ENCODE data around the gene ZNFX1. TPM values are rescaled to one million over a fixed set of nuclear protein-coding genes. Genes with fewer than 3 reads are reported as not detected.

Gene ZNFX1
- polyA plus RNA-seq, 1 experiment = 11.2 TPM

DNA sequence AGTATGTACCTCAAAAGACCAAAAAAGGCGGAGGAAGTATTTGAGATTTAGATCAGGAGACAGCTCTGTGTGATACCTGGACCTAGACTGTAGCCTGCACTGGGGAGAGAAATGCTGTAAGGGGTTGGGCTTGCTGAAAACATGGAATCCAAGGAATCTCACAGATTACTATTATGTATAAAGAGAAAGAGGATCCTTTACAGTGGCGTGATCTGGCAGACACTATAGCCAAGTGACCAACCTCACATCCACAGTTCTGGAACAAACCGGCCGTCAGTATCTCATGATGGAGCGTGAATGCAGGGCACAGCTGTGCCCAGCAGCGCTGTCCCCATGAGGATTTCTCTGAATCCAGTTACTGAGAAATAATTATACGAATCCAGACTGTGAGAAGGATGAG, 46.4 kb downstream of the ZNFX1 start:
- Histone ChIP-seq H3K27me3 (ENCODE audit: control insufficient read depth, insufficient read depth, low read length) (no peaks in the 10 kb centered on the region), H3K36me3 (ENCODE audit: control insufficient read depth, insufficient read depth, low read length) (peaks cover 20% of the 10 kb centered on the region), H3K4me3 (ENCODE audit: low read depth, low read length) (no peak overlapping the region)
- CTCF ChIA-PET = interaction anchor here (2.2 kb wide), 1 partner anchor 14 kb away, joined by 8 read pairs; no protein-coding TSS in a partner anchor
- DNase-seq (ENCODE audit: low read depth) = no peak
- TF ChIP-seq, protein P1, sequence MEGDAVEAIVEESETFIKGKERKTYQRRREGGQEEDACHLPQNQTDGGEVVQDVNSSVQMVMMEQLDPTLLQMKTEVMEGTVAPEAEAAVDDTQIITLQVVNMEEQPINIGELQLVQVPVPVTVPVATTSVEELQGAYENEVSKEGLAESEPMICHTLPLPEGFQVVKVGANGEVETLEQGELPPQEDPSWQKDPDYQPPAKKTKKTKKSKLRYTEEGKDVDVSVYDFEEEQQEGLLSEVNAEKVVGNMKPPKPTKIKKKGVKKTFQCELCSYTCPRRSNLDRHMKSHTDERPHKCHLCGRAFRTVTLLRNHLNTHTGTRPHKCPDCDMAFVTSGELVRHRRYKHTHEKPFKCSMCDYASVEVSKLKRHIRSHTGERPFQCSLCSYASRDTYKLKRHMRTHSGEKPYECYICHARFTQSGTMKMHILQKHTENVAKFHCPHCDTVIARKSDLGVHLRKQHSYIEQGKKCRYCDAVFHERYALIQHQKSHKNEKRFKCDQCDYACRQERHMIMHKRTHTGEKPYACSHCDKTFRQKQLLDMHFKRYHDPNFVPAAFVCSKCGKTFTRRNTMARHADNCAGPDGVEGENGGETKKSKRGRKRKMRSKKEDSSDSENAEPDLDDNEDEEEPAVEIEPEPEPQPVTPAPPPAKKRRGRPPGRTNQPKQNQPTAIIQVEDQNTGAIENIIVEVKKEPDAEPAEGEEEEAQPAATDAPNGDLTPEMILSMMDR (IDR thresholded peaks at IDR 0.05; ENCODE audit: insufficient read depth, low read depth, low read length) = no peak
- POLR2A ChIA-PET = no interaction called here

DNA sequence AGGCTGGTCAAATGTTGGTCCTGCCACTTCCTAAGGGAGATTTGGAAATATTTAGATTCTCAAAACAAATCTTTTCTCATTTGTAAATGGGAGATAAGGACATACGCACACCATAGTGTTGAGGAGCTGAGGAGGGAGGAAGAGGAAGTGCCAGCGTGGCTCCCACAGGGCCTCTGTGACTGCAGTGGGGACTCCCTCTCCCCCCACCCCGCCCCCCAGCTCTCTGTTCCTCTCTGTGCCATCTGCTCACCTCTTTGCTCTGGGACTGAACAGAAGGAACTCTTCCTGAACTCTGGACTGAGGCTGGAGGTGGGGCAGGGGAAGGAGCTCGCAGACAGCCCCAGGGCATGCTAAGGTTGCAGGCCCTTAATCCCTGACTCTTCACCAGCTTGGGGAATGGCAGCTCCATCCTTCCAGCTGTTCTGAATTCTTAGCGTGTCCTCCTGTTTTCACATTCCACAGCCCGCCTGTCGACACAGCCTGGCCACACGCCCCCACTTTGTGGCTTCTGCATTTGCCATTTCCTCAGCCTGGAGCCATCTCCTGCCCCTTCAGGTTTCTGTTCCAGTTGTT, 47.2 kb downstream of the ZNFX1 start:
- POLR2A ChIA-PET = interaction anchor here (0.6 kb wide), 1 partner anchor 98 kb away, joined by 3 read pairs; no protein-coding TSS in a partner anchor
- H3K36me3 ChIP-seq (ENCODE audit: control insufficient read depth, insufficient read depth, low read length) = peaks cover 26% of the 10 kb centered on the region
- H3K4me3 ChIP-seq (ENCODE audit: low read depth, low read length) = no peak overlapping the region
- no peaks in the 10 kb centered on the region for H3K27me3 ChIP-seq (ENCODE audit: control insufficient read depth, insufficient read depth, low read length)
- DNase-seq (ENCODE audit: low read depth) = no peak
- TF ChIP-seq, protein P1 (IDR thresholded peaks at IDR 0.05; ENCODE audit: insufficient read depth, low read depth, low read length) = no peak
- CTCF ChIA-PET = interaction anchor here (0.8 to 2.2 kb wide), 2 partner anchors 13 to 16 kb away, joined by 4 to 8 read pairs; no protein-coding TSS in a partner anchor

DNA sequence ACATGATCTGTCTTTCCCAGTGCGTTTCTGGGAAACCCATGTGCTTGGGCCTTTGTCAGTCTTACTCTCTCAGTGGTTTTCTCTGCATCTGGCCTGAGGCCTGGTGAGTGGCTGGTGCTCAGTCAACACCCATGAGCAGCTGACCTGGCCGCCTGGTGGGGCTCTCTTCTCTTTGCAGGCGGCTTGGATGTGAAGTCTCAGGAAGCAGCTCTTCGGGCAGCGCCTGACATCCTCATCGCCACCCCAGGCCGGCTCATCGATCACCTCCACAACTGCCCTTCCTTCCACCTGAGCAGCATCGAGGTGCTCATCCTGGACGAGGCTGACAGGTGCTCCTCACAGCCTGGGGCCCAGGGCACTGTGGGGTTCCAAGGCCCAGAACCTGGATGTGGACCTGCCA, 47.8 kb downstream of the ZNFX1 start:
- TF ChIP-seq, protein P1 (IDR thresholded peaks at IDR 0.05; ENCODE audit: insufficient read depth, low read depth, low read length) = no peak
- Histone ChIP-seq H3K4me3 (ENCODE audit: low read depth, low read length) (no peak overlapping the region), H3K36me3 (ENCODE audit: control insufficient read depth, insufficient read depth, low read length) (peaks cover 28% of the 10 kb centered on the region), H3K27me3 (ENCODE audit: control insufficient read depth, insufficient read depth, low read length) (no peaks in the 10 kb centered on the region)
- ChIA-PET CTCF (interaction anchor here (2.2 kb wide), 1 partner anchor 13 kb away, joined by 8 read pairs; no protein-coding TSS in a partner anchor), POLR2A (no interaction called here)
- no peak for DNase-seq (ENCODE audit: low read depth)

DNA sequence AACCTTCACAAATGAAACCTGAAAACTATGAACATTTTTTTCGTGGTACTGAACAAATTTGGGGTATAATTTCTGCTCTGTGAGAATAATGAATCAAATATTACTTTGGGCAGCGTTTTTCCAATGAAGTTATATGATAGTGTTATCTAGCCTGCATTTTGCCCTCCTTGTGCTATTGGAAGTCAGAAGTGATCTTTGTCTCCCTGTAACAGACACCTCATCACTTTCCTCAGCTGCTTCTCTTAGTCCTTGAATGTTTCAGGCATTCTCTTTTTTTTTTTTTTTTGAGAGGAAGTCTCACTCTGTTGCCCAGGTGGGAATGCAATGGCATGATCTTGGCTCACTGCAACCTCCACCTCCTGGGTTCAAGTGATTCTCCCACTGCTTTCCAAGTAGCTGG, 48.5 kb downstream of the ZNFX1 start:
- CTCF ChIA-PET = no interaction called here
- POLR2A ChIA-PET = no interaction called here
- H3K36me3 ChIP-seq (ENCODE audit: control insufficient read depth, insufficient read depth, low read length) = peaks cover 31% of the 10 kb centered on the region

DNA sequence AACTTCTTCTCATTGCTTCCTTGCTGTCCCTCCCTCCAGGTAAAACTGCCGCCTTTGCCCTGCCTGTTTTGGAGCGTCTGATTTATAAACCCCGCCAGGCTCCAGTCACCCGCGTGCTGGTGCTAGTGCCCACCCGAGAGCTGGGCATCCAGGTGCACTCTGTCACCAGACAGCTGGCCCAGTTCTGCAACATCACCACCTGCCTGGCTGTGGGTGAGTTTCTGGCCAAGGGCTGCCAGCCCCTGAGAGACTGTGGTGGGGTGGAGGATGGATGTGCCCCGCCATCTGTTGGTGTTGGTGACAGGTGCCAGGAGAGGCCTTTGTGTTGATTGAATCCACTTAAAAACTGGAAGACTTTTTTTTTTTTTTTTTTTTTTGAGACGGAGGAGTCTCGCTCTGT, 49.2 kb downstream of the ZNFX1 start:
- DNase-seq (ENCODE audit: low read depth) = no peak
- Histone ChIP-seq H3K36me3 (ENCODE audit: control insufficient read depth, insufficient read depth, low read length) (peaks cover 32% of the 10 kb centered on the region), H3K27me3 (ENCODE audit: control insufficient read depth, insufficient read depth, low read length) (no peaks in the 10 kb centered on the region), H3K4me3 (ENCODE audit: low read depth, low read length) (no peak overlapping the region)
- ChIA-PET CTCF (no interaction called here), POLR2A (no interaction called here)
- TF ChIP-seq, protein P1 (IDR thresholded peaks at IDR 0.05; ENCODE audit: insufficient read depth, low read depth, low read length) = no peak

More for the DNA sequence above, 48.5 kb downstream of the ZNFX1 start:
- Histone ChIP-seq H3K4me3 (ENCODE audit: low read depth, low read length) (no peak overlapping the region), H3K27me3 (ENCODE audit: control insufficient read depth, insufficient read depth, low read length) (no peaks in the 10 kb centered on the region)
- TF ChIP-seq, protein P1 (IDR thresholded peaks at IDR 0.05; ENCODE audit: insufficient read depth, low read depth, low read length) = no peak
- DNase-seq (ENCODE audit: low read depth) = no peak
